T-helper 2 cell treated with Interferon-gamma antibody and Interleukin-4, amounts not matched to agents 5 μg/mL and 100 μg/mL, for 36 hours (primary cell): Measurements from ENCODE around the gene LTB4R2.
A peak's percentile ranks its signal among the peaks of the same experiment; 100 is the strongest.
"Not testable (repeated sequence)": the region's sequence is repeated elsewhere in the genome, so short reads cannot be mapped to it uniquely, and the experiment has no call there.

ENCODE experiments used
- DNase-seq: peaks from one replicate; pipeline ENCODE4 v3.0.0; 2021; ENCODE audit warnings: low spot score
- H3K27ac Mint-ChIP-seq: one replicate; pipeline ENCODE4 v1.8.0; 2021; ENCODE audit warnings: mild to moderate bottlenecking, mixed read lengths
- H3K27me3 Mint-ChIP-seq: one replicate; pipeline ENCODE4 v1.8.0; 2021; ENCODE audit warnings: low read depth, mixed read lengths
- H3K36me3 Mint-ChIP-seq: one replicate; pipeline ENCODE4 v1.8.0; 2021; ENCODE audit warnings: low read depth, mixed read lengths
- H3K4me1 Mint-ChIP-seq: one replicate; pipeline ENCODE4 v1.8.0; 2021; ENCODE audit warnings: low read depth, mixed read lengths
- H3K4me3 Mint-ChIP-seq: one replicate; pipeline ENCODE4 v1.8.0; 2022; ENCODE audit warnings: mild to moderate bottlenecking, moderate library complexity, mixed read lengths
- H3K9me3 Mint-ChIP-seq: one replicate; pipeline ENCODE4 v1.8.0; 2021; ENCODE audit warnings: mixed read lengths

LTB4R2 gene

DNA sequence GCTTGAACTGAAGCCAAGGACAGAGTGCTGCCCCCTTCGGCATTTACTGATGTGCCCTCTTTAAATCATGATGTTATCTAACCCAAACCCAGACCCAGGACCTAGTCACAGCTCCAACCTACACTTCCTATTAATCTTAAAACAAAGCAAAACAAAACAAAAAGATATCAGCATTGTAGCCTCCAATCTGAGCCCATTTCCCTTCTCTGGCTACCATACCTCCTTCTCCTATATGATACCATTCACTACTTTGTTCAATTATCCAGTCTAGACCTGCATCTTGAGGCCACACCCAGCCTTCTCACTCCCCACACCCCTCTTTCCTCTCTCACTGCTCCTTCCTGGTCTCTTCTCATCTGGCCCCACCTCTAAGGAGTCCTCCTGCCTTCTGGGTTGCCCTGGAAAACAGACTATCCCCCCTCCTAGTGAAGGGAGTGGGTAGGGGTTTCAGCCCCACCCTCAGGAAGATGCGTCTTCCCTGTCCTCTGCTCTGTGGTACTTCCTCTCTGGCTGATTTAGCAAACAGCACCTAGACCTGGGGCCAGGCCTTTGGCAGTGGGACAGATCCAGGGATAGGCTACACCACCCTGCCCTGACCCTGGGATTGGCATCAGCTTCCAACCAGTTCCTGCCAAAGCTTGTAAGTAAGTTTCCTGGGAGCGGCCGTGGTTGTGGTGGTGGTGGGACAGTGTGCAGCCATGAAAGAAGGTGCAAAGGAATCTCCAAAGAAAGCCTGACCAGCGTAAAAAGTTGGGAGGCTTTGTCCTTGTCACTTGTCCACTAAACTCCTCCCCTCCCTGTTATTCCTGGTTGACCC, 4.6 kb downstream of the LTB4R2 start:
- no peaks in the 10 kb centered on the region for H3K9me3 Mint-ChIP-seq
- peak overlapping the region; percentile 87 for H3K4me3 Mint-ChIP-seq
- peaks cover 55% of the 10 kb centered on the region for H3K4me1 Mint-ChIP-seq
- no peak for DNase-seq
- H3K27ac Mint-ChIP-seq, result peak overlapping the region; percentile 80
- H3K36me3 Mint-ChIP-seq, result peaks cover 29% of the 10 kb centered on the region
- H3K27me3 Mint-ChIP-seq, result no peaks in the 10 kb centered on the region

DNA sequence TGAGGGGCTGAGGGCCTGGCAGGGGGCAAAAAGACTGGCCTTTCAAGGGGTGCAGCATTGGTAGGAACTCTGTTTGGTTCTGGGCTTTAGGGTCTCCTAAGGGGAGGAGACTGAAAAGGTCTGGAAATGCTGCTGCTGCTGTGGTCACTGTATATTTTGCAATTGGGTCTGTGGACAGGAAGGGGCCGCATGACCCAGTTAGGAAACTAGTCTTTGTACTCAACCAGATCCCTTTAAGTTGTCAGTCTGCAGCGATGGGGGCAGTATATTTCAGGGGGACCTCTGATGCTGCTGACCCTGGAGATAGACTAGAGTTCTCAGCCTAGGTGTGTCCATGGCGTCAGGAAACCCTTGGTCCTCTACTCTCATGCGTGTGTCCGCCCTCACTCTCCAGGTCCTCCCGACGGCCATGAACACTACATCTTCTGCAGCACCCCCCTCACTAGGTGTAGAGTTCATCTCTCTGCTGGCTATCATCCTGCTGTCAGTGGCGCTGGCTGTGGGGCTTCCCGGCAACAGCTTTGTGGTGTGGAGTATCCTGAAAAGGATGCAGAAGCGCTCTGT, 5.4 kb downstream of the LTB4R2 start:
- Mint-ChIP-seq H3K27me3 (peaks cover 4% of the 10 kb centered on the region), H3K36me3 (peaks cover 28% of the 10 kb centered on the region), H3K27ac (no peak overlapping the region), H3K9me3 (no peaks in the 10 kb centered on the region), H3K4me3 (peak overlapping the region; percentile 20), H3K4me1 (peaks cover 48% of the 10 kb centered on the region)
- DNase-seq, result no peak

GRCh38 chr14:24315807-24316596, 6.1 kb downstream of the LTB4R2 start:
- Mint-ChIP-seq H3K36me3 (peaks cover 28% of the 10 kb centered on the region), H3K27me3 (peaks cover 5% of the 10 kb centered on the region), H3K4me3 (no peak overlapping the region), H3K27ac (no peak overlapping the region), H3K9me3 (no peaks in the 10 kb centered on the region), H3K4me1 (peaks cover 46% of the 10 kb centered on the region)
- no peak for DNase-seq

- no peaks in the 10 kb centered on the region for H3K9me3 Mint-ChIP-seq
- H3K27ac Mint-ChIP-seq, result no peak overlapping the region
- peaks cover 28% of the 10 kb centered on the region for H3K36me3 Mint-ChIP-seq
- H3K4me1 Mint-ChIP-seq, result peaks cover 46% of the 10 kb centered on the region
- peaks cover 5% of the 10 kb centered on the region for H3K27me3 Mint-ChIP-seq
- no peak for DNase-seq
- no peak overlapping the region for H3K4me3 Mint-ChIP-seq
Observed at GRCh38 chr14:24316597-24316950, 6.6 kb downstream of the LTB4R2 start.

DNA sequence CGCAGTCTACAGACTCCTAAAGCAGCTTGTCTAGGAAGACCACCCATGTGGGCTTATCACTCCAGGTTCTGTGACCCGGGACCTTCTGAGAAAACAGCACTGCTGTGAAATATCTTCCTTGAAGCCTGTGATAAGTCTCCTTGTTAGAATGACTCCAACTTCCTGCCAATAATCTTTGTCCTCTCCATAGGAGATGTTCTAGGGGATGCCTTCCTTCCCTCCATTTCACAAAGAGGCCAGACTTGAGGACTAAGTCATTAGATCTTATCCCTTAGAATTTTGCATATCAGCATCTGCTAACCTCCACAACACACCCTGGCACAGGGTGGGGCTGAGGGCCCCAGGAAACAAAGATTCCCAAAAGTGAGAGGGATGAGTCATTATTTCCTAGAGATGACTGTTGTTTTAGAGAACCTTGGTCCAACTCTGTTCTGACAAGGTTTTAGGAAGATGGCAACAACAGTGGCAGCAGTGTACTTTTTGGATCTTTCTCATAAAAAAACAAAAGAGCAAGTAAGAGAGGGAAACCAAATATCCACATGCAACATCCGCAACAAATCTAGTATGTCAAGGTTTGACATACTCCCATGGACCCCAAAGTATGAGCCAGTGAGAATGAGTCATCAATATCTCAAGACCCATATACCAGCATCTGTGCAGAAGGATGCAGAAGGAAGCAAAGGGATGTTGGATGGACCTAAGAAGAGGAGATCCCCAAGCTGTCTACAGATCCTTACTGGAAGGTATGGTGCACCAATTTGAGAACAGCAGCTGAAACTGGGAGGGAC, 7.4 kb downstream of the LTB4R2 start:
- no peak for DNase-seq
- H3K27ac Mint-ChIP-seq, result peak overlapping the region; percentile 1
- peaks cover 5% of the 10 kb centered on the region for H3K27me3 Mint-ChIP-seq
- H3K4me3 Mint-ChIP-seq, result no peak overlapping the region
- H3K4me1 Mint-ChIP-seq, result peaks cover 40% of the 10 kb centered on the region
- H3K9me3 Mint-ChIP-seq, result no peaks in the 10 kb centered on the region
- H3K36me3 Mint-ChIP-seq, result peaks cover 23% of the 10 kb centered on the region

GRCh38 chr14:24321212-24321975, 11.5 kb downstream of the LTB4R2 start:
- H3K36me3 Mint-ChIP-seq, result peaks cover 6% of the 10 kb centered on the region
- no peak overlapping the region for H3K27ac Mint-ChIP-seq

DNA sequence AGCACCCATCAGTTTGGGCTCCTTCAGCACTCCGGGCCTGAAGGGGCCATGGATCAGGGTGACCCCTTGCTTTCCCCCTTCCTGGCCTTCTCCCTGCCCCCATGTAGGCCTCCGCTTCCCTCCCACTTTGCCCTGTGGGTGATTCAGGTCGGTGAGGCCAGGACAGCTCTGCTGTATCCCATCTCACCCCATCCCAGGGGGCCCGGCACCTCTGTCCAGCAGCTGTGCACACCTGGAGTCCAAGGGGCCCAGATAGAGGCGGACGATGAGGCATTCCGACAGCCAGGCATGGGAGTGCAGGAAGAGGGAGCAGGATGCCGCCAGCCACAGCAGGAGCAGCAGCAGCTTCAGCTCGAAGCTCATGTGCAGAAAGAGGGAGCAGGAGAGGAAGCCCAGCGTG, 12.7 kb downstream of the LTB4R2 start:
- no peak overlapping the region for H3K4me3 Mint-ChIP-seq
- no peaks in the 10 kb centered on the region for H3K36me3 Mint-ChIP-seq
- no peak overlapping the region for H3K27ac Mint-ChIP-seq
- H3K9me3 Mint-ChIP-seq, result no peaks in the 10 kb centered on the region
- H3K4me1 Mint-ChIP-seq, result peaks cover 14% of the 10 kb centered on the region
- DNase-seq, result no peak
- peaks cover 5% of the 10 kb centered on the region for H3K27me3 Mint-ChIP-seq

More at GRCh38 chr14:24321212-24321975, 11.5 kb downstream of the LTB4R2 start:
- Mint-ChIP-seq H3K4me1 (peaks cover 13% of the 10 kb centered on the region), H3K9me3 (no peaks in the 10 kb centered on the region), H3K4me3 (no peak overlapping the region), H3K27me3 (peaks cover 5% of the 10 kb centered on the region)
- DNase-seq, result no peak

DNA sequence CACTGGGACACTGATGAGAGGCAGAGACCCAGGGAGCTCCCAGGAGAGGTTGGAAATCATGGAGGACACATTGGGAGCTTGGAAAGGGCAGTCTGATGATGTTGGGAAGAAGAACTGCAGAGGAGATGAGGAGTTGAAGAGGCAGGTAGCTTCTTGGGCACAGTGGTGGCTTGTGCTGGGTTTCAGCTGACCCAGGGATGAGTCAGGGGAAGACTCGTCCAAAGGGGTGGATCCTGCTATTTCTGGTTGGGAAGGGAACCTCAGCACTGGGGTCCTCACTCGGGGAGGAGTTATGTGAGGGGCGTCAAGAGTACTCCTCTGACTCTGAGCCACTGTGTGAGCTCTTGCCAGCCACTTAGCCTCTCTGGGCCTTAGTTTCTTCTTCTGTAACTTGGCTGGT, 13.4 kb downstream of the LTB4R2 start:
- no peaks in the 10 kb centered on the region for H3K9me3 Mint-ChIP-seq
- H3K27me3 Mint-ChIP-seq, result peaks cover 5% of the 10 kb centered on the region
- H3K36me3 Mint-ChIP-seq, result no peaks in the 10 kb centered on the region
- H3K4me1 Mint-ChIP-seq, result peaks cover 11% of the 10 kb centered on the region
- H3K4me3 Mint-ChIP-seq, result no peak overlapping the region
- DNase-seq, result no peak
- no peak overlapping the region for H3K27ac Mint-ChIP-seq

- no peak for DNase-seq
- Mint-ChIP-seq H3K9me3 (no peaks in the 10 kb centered on the region), H3K27ac (no peak overlapping the region), H3K36me3 (no peaks in the 10 kb centered on the region), H3K4me1 (peaks cover 16% of the 10 kb centered on the region), H3K4me3 (no peak overlapping the region), H3K27me3 (peaks cover 5% of the 10 kb centered on the region)
Observed at GRCh38 chr14:24324024-24324423, 14.1 kb downstream of the LTB4R2 start.

DNA sequence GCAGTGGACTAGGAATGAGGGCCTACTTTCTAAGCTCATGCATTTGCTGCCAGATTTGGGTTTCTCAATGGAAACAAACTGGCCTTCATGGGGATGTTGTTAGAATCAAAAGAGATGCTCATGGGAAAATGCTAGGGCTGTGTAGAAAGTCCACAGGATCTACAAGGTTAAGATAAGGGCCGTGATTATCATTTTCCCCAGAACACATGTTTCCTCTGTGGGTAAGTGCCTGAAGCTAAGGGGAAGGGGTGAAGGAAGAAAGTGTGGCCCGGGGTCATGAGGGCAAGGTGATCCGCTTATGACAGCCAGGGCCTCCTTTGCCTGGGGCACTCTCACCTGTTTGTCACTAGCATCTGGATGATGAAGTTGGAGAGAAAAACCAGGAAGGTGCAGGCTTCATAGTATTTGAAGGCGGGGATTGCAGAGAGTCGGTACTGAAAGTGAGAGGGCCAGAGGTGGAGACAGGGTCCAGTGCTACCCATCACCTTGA, 15.1 kb downstream of the LTB4R2 start:
- Mint-ChIP-seq H3K36me3 (no peaks in the 10 kb centered on the region), H3K4me1 (peaks cover 21% of the 10 kb centered on the region), H3K9me3 (no peaks in the 10 kb centered on the region), H3K27me3 (peaks cover 4% of the 10 kb centered on the region), H3K27ac (no peak overlapping the region), H3K4me3 (no peak overlapping the region)
- no peak for DNase-seq

DNA sequence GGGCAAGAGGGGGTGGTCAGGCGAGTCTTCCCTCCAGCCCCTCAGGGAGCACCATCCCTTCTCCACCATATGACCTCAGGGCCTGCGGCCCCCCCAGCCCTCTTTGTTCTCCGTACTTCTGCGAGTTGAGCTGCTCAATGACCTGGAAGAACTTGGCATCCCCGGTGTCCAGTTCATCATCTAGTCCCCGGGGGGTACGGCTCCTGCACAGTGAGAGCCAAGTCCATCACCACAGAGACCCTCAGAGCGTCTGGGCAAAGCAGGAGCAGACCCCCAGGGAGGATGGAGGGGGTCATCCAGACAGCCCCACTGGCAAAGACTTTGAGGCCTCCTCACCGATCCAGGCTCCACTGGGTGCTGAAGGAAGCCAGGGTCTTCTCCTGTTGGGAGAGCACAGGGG, 16.0 kb downstream of the LTB4R2 start:
- Mint-ChIP-seq H3K36me3 (no peaks in the 10 kb centered on the region), H3K9me3 (no peaks in the 10 kb centered on the region), H3K27me3 (no peaks in the 10 kb centered on the region), H3K4me1 (peaks cover 23% of the 10 kb centered on the region), H3K27ac (no peak overlapping the region), H3K4me3 (no peak overlapping the region)
- no peak for DNase-seq

- H3K9me3 Mint-ChIP-seq, result no peaks in the 10 kb centered on the region
- no peak overlapping the region for H3K4me3 Mint-ChIP-seq
- H3K27ac Mint-ChIP-seq, result peak overlapping the region; percentile 68
- no peak for DNase-seq
- peaks cover 1% of the 10 kb centered on the region for H3K36me3 Mint-ChIP-seq
- H3K4me1 Mint-ChIP-seq, result peaks cover 30% of the 10 kb centered on the region
- peaks cover 4% of the 10 kb centered on the region for H3K27me3 Mint-ChIP-seq
Observed at GRCh38 chr14:24327303-24327702, 17.4 kb downstream of the LTB4R2 start.

- H3K4me1 Mint-ChIP-seq, result peaks cover 33% of the 10 kb centered on the region
- not testable (repeated sequence) for H3K9me3 Mint-ChIP-seq
Observed at GRCh38 chr14:24327914-24328313, 18.0 kb downstream of the LTB4R2 start.

More at GRCh38 chr14:24327914-24328313, 18.0 kb downstream of the LTB4R2 start:
- H3K27me3 Mint-ChIP-seq, H3K36me3 Mint-ChIP-seq, H3K4me3 Mint-ChIP-seq, DNase-seq, H3K27ac Mint-ChIP-seq: not testable (repeated sequence)
